HepG2 (cell line): ENCODE data around the gene XPOT. TPM values are rescaled to one million over a fixed set of nuclear protein-coding genes. Genes with fewer than 3 reads are reported as not detected.

Experiments
- AGO2 ChIP-seq: fragments of 200-400 bp; formaldehyde crosslinking; optimal IDR thresholded peaks from 2 replicates; pipeline ENCODE3; 2017; ENCODE audit warnings: mild to moderate bottlenecking, low read depth, low read length, moderate library complexity
- ATF3 ChIP-seq: sonication (generic); formaldehyde crosslinking; IDR thresholded peaks from 2 replicates; pipeline ENCODE4 v1.4.0; 2020; ENCODE audit warnings: missing genetic modification reagents
- ELF4 ChIP-seq: sonication (generic); formaldehyde crosslinking; IDR thresholded peaks from 2 replicates; pipeline ENCODE4 v1.5.0; 2020; ENCODE audit warnings: missing genetic modification reagents, mild to moderate bottlenecking, moderate library complexity, borderline replicate concordance
- FLYWCH1 ChIP-seq: sonication (generic); formaldehyde crosslinking; IDR thresholded peaks from 2 replicates; pipeline ENCODE4 v1.8.1; 2023; ENCODE audit warnings: mild to moderate bottlenecking, missing genetic modification reagents
- HDAC1 ChIP-seq: sonication (generic); formaldehyde crosslinking; IDR thresholded peaks from 2 replicates; pipeline ENCODE4 v1.5.1; 2020; ENCODE audit warnings: mild to moderate bottlenecking, missing genetic modification reagents
- HMG20B ChIP-seq: conservative IDR thresholded peaks from 2 replicates; pipeline ENCODE4 v1.6.1; 2016; ENCODE audit warnings: missing genetic modification reagents, missing compliant biosample characterization
- HOMEZ ChIP-seq: IDR thresholded peaks from 2 replicates; pipeline ENCODE4 v1.6.1; 2016; ENCODE audit warnings: low read depth
- MYPOP ChIP-seq: sonication (generic); formaldehyde crosslinking; IDR thresholded peaks from 2 replicates; pipeline ENCODE4 v1.8.1; 2023; ENCODE audit warnings: mild to moderate bottlenecking, moderate library complexity, missing genetic modification reagents
- PAX8 ChIP-seq: sonication (generic); formaldehyde crosslinking; IDR thresholded peaks from 2 replicates; pipeline ENCODE4 v1.8.0; 2022; ENCODE audit warnings: mild to moderate bottlenecking, missing genetic modification reagents, borderline replicate concordance
- PRMT3 ChIP-seq: sonication (generic); formaldehyde crosslinking; IDR thresholded peaks from 2 replicates; pipeline ENCODE4 v1.8.1; 2022; ENCODE audit warnings: low read depth, mild to moderate bottlenecking, moderate library complexity, missing genetic modification reagents, borderline replicate concordance
- PRPF4 ChIP-seq: fragments of 200-400 bp; formaldehyde crosslinking; IDR thresholded peaks from 2 replicates; pipeline ENCODE4 v1.6.1; 2016; ENCODE audit warnings: low read length, low read depth; ENCODE audit not compliant: poor library complexity, severe bottlenecking
- RBFOX2 ChIP-seq: fragments of 200-400 bp; formaldehyde crosslinking; IDR thresholded peaks from 2 replicates; pipeline ENCODE4 v1.6.1; 2017; ENCODE audit warnings: low read depth, mild to moderate bottlenecking, low read length
- TERF1 ChIP-seq: sonication (generic); formaldehyde crosslinking; IDR thresholded peaks from 2 replicates; pipeline ENCODE4 v1.8.0; 2022; ENCODE audit warnings: mild to moderate bottlenecking, missing genetic modification reagents, moderate library complexity
- THAP11 ChIP-seq: IDR thresholded peaks from 2 replicates; pipeline ENCODE4 v1.6.1; 2016; ENCODE audit warnings: missing biosample characterization, missing genetic modification reagents
- YY1 ChIP-seq: IDR thresholded peaks from 2 replicates; pipeline ENCODE4 v1.6.1; 2011; ENCODE audit warnings: low read length, low read depth, moderate library complexity, mild to moderate bottlenecking; ENCODE audit not compliant: insufficient read depth, insufficient replicate concordance
- ZBTB20 ChIP-seq: sonication (generic); formaldehyde crosslinking; IDR thresholded peaks from 2 replicates; pipeline ENCODE4 v1.8.1; 2023; ENCODE audit warnings: missing genetic modification reagents, low read depth, mild to moderate bottlenecking, borderline replicate concordance
- ZNF33B ChIP-seq: sonication (generic); formaldehyde crosslinking; IDR thresholded peaks from 2 replicates; pipeline ENCODE4 v1.5.1; 2020; ENCODE audit warnings: mild to moderate bottlenecking, missing genetic modification reagents
- ZNF354B ChIP-seq: sonication (generic); formaldehyde crosslinking; IDR thresholded peaks from 2 replicates; pipeline ENCODE4 v1.8.0; 2022; ENCODE audit warnings: mild to moderate bottlenecking, missing genetic modification reagents
- ZNF547 ChIP-seq: sonication (generic); formaldehyde crosslinking; IDR thresholded peaks from 2 replicates; pipeline ENCODE4 v1.5.1; 2020; ENCODE audit warnings: mild to moderate bottlenecking, missing genetic modification reagents
- ZNF782 ChIP-seq: sonication (generic); formaldehyde crosslinking; IDR thresholded peaks from 2 replicates; pipeline ENCODE4 v1.4.0; 2020; ENCODE audit warnings: missing genetic modification reagents, mild to moderate bottlenecking, borderline replicate concordance
- ZSCAN21 ChIP-seq: sonication (generic); formaldehyde crosslinking; IDR thresholded peaks from 2 replicates; pipeline ENCODE4 v1.8.0; 2022; ENCODE audit warnings: mild to moderate bottlenecking, missing genetic modification reagents, moderate library complexity, borderline replicate concordance
- polyA plus RNA-seq, 8 experiments: library from polyadenylated mRNA; depleted of rRNA in 3 of 8; stranded (reverse) in 7 of 8; unstranded in 1 of 8; fragments of >200 nt; fragmentation: Illumina TruSeq in 4 of 8; extraction: Trizol in 4 of 8; gene quantifications; 2 replicates each; pipeline versions ENCODE4 v1.2.1 to v1.2.3, GENCODE V29; 2011 to 2016; ENCODE audit warnings: low read depth in 4 of 8, missing spikeins in 1 of 8, mixed read lengths in 1 of 8; ENCODE audit not compliant: insufficient read depth in 1 of 8
- total RNA-seq, 5 experiments: library from RNA; depleted of rRNA; stranded (reverse); fragments of >200 nt; fragmentation: Illumina TruSeq; extraction: Trizol; gene quantifications; 2 replicates each; pipeline ENCODE4 v1.2.3, GENCODE V29; 2016; ENCODE audit warnings: low read depth in 1 of 5

XPOT gene
- total and polyA plus RNA-seq, 2 of the 13 experiments (the other 11 are each of a cell fraction or from before 2014, with no cell fraction given): 93.8 to 102 TPM

- TF ChIP-seq TERF1 (CRISPR knock-in tag): peak; percentile 69; the same call in 1 of the 2 replicates
- no peak for TF ChIP-seq PAX8 (CRISPR knock-in tag)
- TF ChIP-seq PRMT3 (CRISPR knock-in tag): peak; percentile 30; the same call in 1 of the 2 replicates
- peak; percentile 44 for TF ChIP-seq MYPOP (CRISPR knock-in tag)
- TF ChIP-seq HOMEZ: 0 out of 2 replicates have a peak, but pooled peaks have one; percentile 19
- TF ChIP-seq ZNF547 (CRISPR knock-in tag): peak; percentile 65; the same call in 1 of the 2 replicates
- TF ChIP-seq HMG20B: no peak
- TF ChIP-seq ZNF782 (CRISPR knock-in tag): peak; percentile 82; the same call in 1 of the 2 replicates
- TF ChIP-seq ELF4 (CRISPR knock-in tag): no peak
- TF ChIP-seq FLYWCH1 (CRISPR knock-in tag): no peak
- peak; percentile 96 for TF ChIP-seq AGO2
- TF ChIP-seq THAP11 (CRISPR knock-in tag): peak; percentile 91
- TF ChIP-seq PRPF4: no peak
- peak; percentile 99 for TF ChIP-seq RBFOX2
- TF ChIP-seq YY1: no peak
- TF ChIP-seq ZNF354B (CRISPR knock-in tag): peak; percentile 69; the same call in 1 of the 2 replicates
- peak; percentile 53; the same call in 1 of the 2 replicates for TF ChIP-seq ZBTB20 (CRISPR knock-in tag)
- peak; percentile 63; the same call in 1 of the 2 replicates for TF ChIP-seq ATF3 (CRISPR knock-in tag)
- TF ChIP-seq HDAC1: peak; percentile 80
- 0 out of 2 replicates have a peak, but pooled peaks have one; percentile 36 for TF ChIP-seq ZSCAN21
- TF ChIP-seq ZNF33B (CRISPR knock-in tag): peak; percentile 53; the same call in 1 of the 2 replicates
Measured at GRCh38 chr12:64404470-64405256, 471 bp downstream of the XPOT start (continued).
